GM19452 (cell line): Measurements from ENCODE around the gene ARFGAP1.
"Not testable (repeated sequence)": the region's sequence is repeated elsewhere in the genome, so short reads cannot be mapped to it uniquely, and the experiment has no call there.

Experiments
- ATAC-seq: cut with Tn5 transposase; IDR thresholded peaks from one replicate; pipeline ENCODE4 v1.9.1; 2021; ENCODE audit not compliant: unreplicated experiment

Gene ARFGAP1

GRCh38 chr20:63290136-63290676 lies 17.6 kb downstream of the ARFGAP1 start:
- ATAC-seq = no peak

DNA sequence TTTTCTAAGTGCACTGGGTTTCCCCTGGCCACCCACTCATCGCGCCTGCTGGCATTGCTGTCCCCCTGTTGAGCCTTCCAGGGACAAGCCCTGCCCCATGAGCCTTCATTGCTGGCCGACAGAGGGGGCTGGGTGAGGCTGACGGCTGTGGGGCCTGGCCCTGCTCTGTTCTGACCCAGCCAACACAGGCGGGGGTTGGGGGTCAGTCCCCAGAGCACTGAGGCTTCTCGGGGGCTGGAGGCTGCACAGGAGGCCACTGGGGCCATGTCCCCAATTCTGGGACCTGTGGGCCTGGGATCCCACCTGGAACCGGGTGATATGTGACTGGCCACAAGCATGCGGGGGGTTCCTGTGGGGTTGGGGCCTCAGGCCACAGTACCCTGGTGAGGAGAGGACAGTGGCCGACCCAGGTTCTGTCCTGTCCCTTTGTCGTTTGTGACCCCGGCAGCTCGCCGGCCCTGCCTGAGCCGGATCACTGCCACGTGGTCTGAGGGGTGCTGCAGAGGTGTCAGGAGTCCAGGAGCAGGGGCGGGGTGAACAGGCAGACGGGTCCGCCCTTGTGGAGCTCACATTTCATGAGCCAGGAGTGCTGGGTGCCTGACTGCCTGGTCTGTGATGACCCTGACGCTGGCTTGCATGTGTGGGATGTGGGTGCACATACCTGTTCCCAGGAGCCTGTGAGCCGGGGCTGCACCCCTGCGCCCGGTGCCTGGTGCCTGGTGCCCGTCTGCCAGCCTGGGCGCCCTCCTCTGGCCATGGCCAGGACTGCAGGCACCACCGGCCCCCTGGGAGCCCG lies 18.3 kb downstream of the ARFGAP1 start:
- ATAC-seq = no peak

GRCh38 chr20:63291811-63292210 lies 19.2 kb downstream of the ARFGAP1 start:
- no peak for ATAC-seq

DNA sequence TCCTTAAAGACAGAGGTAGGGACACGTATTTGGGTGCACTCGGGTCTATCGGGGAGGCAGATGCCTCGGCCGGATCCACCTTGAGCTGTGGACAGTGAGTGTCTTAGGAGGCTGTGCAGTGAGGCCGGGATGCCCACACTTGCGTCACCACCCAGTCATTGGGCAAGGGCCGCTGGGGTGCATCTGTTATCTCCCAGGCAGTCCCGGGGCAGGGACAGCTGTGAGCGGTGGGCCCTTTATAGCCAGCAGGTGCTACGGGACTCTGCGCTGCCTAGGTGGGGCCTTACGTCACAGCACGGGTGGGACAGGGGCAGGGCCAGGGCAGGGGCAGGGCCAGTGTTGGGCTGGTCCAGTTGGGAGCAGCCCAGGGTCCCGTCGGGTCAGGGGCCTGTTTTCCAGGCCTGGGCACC lies 19.7 kb downstream of the ARFGAP1 start:
- ATAC-seq = no peak

- ATAC-seq = no peak
These were observed 20.3 kb downstream of the ARFGAP1 start, which contains the start of gene COL20A1 for GRCh38 chr20:63292904-63293303. Gene COL20A1 (plus strand): TSS chr20:63293186. CDS start chr20:63295108, 1,922 bp downstream.

- no peak for ATAC-seq
These were observed 20.8 kb downstream of the ARFGAP1 start for GRCh38 chr20:63293456-63293855.

GRCh38 chr20:63293871-63294535 lies 21.4 kb downstream of the ARFGAP1 start:
- ATAC-seq = no peak

DNA sequence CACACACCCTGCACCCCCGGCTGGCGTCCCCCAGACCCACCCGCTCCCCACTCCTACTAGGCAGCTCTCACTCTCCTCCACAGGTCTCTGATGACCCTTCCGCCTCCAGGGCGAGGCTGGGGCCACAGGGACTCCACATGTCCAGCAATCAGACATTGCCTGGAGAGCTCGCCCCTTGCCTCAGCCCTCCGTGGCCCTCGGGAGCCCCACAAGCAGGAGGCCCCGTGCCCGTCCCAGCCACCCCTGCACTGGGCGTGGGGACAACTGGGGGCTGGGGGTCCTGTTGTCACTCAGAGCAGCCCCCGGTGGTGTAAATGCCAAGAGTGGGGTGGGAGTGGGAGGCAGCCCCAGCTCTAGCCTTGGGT lies 21.9 kb downstream of the ARFGAP1 start:
- no peak for ATAC-seq

DNA sequence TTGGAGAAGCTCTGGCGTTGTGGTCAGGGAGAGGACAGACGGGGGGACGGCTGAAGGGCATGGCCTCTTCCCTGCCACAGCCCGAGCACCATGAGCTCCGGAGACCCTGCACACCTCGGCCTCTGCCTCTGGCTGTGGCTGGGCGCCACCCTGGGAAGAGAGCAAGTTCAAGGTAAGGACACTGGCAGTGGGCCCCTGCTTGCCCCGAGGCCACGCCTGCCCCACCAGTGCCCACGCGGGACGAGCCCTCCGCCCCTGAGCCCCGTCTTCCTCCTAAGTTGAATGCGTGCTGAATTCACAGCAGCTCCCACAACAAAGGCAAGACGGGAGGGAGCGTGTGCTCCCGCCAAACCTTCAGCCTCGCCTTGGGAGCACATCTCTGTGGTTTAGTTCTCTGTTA lies 22.4 kb downstream of the ARFGAP1 start:
- no peak for ATAC-seq

- no peak for ATAC-seq
These were observed 22.8 kb downstream of the ARFGAP1 start for GRCh38 chr20:63295422-63295821.

DNA sequence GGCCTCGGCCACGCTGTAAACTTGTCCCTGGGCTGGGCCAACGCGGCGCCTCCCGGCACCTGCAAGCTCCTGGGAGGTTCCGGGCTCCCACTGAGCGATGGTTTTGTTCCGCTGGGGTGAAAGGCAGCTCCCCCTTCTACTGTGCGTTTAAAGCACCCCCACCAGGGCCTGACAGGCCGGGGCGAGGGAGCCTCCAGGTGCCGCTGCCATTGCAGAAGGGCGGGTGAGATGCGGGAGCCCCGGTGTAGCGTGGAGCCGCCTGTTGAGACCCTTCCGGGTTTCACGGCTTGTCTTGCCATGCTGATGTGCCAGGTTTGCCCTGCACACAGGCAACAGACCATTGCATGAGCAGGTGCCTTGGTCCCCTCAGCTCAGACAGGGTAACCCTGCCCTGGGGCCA lies 23.2 kb downstream of the ARFGAP1 start:
- ATAC-seq = no peak

GRCh38 chr20:63296531-63297299 lies 24.1 kb downstream of the ARFGAP1 start:
- ATAC-seq = no peak

DNA sequence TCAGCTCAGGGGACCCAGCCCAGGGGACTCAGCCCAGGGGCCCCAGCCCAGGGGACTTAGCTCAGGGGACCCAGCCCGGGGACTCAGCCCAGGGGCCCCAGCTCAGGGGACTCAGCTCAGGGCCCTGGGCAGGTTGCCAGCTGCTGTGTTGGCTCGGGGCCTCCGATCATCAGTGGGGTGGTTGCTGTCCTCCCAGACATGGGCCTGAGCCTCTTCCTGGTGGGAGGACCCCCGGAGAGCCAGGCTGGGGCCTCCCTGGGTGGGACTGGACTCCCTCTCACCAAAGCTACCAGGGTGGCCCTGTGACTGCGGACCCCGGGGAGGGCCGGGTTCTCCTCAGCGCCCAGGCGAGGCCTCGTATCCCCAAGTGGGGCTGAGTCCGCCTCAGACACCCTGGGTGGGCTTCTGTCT lies 24.8 kb downstream of the ARFGAP1 start:
- ATAC-seq = no peak

GRCh38 chr20:63297796-63298572 lies 25.4 kb downstream of the ARFGAP1 start:
- no peak for ATAC-seq

GRCh38 chr20:63298731-63299312 lies 26.2 kb downstream of the ARFGAP1 start:
- no peak for ATAC-seq

DNA sequence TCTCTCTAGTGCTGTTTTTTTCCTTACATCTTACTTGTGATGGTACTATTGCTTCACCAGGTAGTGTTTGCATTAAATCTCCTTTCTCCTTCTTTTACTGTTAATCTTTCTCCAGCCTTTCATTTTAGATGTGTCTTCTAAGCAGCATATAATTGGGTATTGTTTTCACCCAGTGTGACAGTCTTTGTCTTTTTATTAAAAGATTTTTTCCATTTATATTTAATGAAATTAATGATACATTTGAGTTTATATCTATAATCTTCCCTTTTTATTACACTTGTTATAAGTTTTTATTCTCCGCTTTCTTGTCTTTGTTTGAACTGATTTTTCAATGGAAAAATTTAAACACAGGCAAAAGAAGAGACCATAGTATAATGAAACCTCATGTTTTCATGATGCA lies 29.1 kb downstream of the ARFGAP1 start:
- ATAC-seq = no peak

DNA sequence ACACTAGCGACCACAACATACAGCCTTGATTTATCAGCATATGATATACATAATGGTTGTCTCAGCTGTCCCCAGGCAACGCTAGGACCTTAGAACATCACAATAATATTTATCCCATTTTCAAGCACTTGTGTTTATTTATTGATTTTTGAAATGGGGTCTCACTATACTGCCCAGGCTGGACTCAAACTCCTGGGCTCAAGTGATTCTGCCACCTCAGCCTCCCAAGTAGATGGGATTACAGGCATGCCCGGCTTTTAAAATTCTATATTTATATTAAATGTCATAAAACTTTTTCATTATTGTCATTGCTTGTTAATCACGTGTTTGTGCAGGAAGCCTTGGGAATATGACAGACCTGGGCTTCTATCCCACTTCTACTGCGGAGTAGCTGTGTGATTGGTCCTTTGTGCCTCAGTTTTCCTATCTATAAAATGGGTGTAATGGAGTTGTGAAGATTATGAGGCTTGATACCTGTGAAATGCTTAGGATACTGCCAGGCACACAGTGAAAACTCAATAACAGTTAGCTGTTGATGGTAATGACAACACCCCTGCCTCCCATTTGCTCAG lies 30.6 kb downstream of the ARFGAP1 start:
- ATAC-seq = no peak

GRCh38 chr20:63305393-63305792 lies 32.8 kb downstream of the ARFGAP1 start:
- ATAC-seq = no peak

- not testable (repeated sequence) for ATAC-seq
These were observed 33.5 kb downstream of the ARFGAP1 start for GRCh38 chr20:63305933-63306672.
